Measurements from ENCODE around the gene PLA2G6. TPM values are rescaled to one million over a fixed set of nuclear protein-coding genes. Genes with fewer than 3 reads are reported as not detected.

The PLA2G6 gene
- total RNA-seq, 1 experiment from 2014 or later = 39.8 TPM

- Histone ChIP-seq H3K4me3 (no peak overlapping the region), H3K36me3 (ENCODE audit: low read depth) (peaks cover 25% of the 10 kb centered on the region), H3K9me3 (ENCODE audit: insufficient read depth, low read depth) (no peaks in the 10 kb centered on the region), H2AFZ (no peak overlapping the region), H3K9me2 (ENCODE audit: insufficient read depth) (no peaks in the 10 kb centered on the region), H4K20me1 (ENCODE audit: insufficient read depth) (no peaks in the 10 kb centered on the region; the same call in 1 of the 2 replicates), H3K27ac (no peak overlapping the region), H3F3A (ENCODE audit: insufficient read depth, low read depth) (no peaks in the 10 kb centered on the region), H3K4me2 (no peak overlapping the region), H3K4me1 (replicated peaks; ENCODE audit: insufficient read depth) (no peaks in the 10 kb centered on the region), H3K79me2 (ENCODE audit: low read depth) (no peaks in the 10 kb centered on the region), H3K27me3 (ENCODE audit: insufficient read depth, low read depth) (no peaks in the 10 kb centered on the region)
- intact Hi-C loops (cut with micrococcal nuclease; ENCODE audit: unreplicated experiment) = no loop called here
- ChIA-PET POLR2A (ENCODE audit: unreplicated experiment) (no interaction called here), CTCF (interaction anchor here (0.6 kb wide), 1 partner anchor 394 kb away, joined by 12 read pairs; no protein-coding TSS in a partner anchor)
- no TSS peak for BruUV-seq (replicated peaks)
- no peak for DNase-seq
- TF ChIP-seq, protein P1, sequence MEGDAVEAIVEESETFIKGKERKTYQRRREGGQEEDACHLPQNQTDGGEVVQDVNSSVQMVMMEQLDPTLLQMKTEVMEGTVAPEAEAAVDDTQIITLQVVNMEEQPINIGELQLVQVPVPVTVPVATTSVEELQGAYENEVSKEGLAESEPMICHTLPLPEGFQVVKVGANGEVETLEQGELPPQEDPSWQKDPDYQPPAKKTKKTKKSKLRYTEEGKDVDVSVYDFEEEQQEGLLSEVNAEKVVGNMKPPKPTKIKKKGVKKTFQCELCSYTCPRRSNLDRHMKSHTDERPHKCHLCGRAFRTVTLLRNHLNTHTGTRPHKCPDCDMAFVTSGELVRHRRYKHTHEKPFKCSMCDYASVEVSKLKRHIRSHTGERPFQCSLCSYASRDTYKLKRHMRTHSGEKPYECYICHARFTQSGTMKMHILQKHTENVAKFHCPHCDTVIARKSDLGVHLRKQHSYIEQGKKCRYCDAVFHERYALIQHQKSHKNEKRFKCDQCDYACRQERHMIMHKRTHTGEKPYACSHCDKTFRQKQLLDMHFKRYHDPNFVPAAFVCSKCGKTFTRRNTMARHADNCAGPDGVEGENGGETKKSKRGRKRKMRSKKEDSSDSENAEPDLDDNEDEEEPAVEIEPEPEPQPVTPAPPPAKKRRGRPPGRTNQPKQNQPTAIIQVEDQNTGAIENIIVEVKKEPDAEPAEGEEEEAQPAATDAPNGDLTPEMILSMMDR (conservative IDR thresholded peaks at IDR 0.05) = no peak
- TF ChIP-seq EZH2 (IDR thresholded peaks at IDR 0.05; ENCODE audit: low read depth) = no peak
These were observed 111.2 kb downstream of the PLA2G6 start for GRCh38 chr22:38070250-38070921.

GRCh38 chr22:38069372-38070249, 112.0 kb downstream of the PLA2G6 start:
- H3K4me2 ChIP-seq = no peak overlapping the region
- CTCF ChIA-PET = no interaction called here
- DNase-seq = no peak
- no peaks in the 10 kb centered on the region for H3K4me1 ChIP-seq (replicated peaks; ENCODE audit: insufficient read depth)
- no peaks in the 10 kb centered on the region for H3K27me3 ChIP-seq (ENCODE audit: insufficient read depth, low read depth)
- H4K20me1 ChIP-seq (ENCODE audit: insufficient read depth) = no peaks in the 10 kb centered on the region; the same call in 1 of the 2 replicates
- no peak overlapping the region for H2AFZ ChIP-seq
- TF ChIP-seq, protein P1 (conservative IDR thresholded peaks at IDR 0.05) = peak; percentile 51
- no peak for TF ChIP-seq EZH2 (IDR thresholded peaks at IDR 0.05; ENCODE audit: low read depth)
- H3K36me3 ChIP-seq (ENCODE audit: low read depth) = peaks cover 25% of the 10 kb centered on the region
- no peaks in the 10 kb centered on the region for H3F3A ChIP-seq (ENCODE audit: insufficient read depth, low read depth)
- intact Hi-C loops (cut with micrococcal nuclease; ENCODE audit: unreplicated experiment) = no loop called here
- H3K4me3 ChIP-seq = no peak overlapping the region
- no peaks in the 10 kb centered on the region for H3K9me2 ChIP-seq (ENCODE audit: insufficient read depth)
- H3K9me3 ChIP-seq (ENCODE audit: insufficient read depth, low read depth) = no peaks in the 10 kb centered on the region
- no TSS peak for BruUV-seq (replicated peaks)
- POLR2A ChIA-PET (ENCODE audit: unreplicated experiment) = no interaction called here
- no peaks in the 10 kb centered on the region for H3K79me2 ChIP-seq (ENCODE audit: low read depth)
- no peak overlapping the region for H3K27ac ChIP-seq

DNA sequence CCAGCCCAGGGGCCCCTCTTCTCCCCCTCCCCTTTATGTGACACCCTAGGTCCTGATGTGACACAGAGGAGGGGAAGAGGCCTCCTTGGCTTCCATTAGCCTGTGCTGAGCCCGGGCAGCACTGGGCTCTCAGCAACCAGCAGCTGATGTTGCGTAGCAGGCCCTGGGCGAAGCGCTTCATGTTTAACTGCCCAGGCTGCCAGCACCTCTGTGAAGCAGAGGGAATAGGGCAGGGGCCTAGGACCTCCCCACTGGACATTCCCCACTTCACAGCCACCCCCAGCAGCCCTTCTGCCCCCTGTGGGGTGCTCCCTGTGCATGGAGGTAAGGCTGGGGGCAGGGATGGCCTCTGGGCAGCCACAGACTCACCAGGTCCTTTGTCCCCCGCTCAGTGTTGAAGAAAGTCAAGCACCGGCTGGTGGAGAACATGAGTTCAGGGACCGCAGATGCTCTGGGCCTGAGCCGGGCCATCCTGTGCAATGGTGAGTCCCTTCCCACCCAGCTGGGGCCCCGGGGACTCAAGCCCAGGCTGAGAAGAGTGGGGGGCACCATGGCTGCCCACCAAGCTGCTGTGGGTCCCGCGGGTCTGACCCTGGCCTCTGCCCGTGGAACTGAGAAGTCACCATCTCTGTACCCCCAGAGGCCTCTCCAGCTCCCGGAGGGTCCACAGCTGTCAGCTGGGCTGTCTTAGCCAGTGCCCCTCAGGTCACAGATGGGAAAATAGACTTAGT, 112.8 kb downstream of the PLA2G6 start:
- no peak overlapping the region for H2AFZ ChIP-seq
- no peak for DNase-seq
- H3K36me3 ChIP-seq (ENCODE audit: low read depth) = peaks cover 25% of the 10 kb centered on the region
- ChIA-PET CTCF (interaction anchor here (0.5 kb wide), 1 partner anchor 68 kb away, joined by 3 read pairs; no protein-coding TSS in a partner anchor), POLR2A (ENCODE audit: unreplicated experiment) (no interaction called here)
- no peaks in the 10 kb centered on the region; the same call in 1 of the 2 replicates for H4K20me1 ChIP-seq (ENCODE audit: insufficient read depth)
- no peaks in the 10 kb centered on the region for H3F3A ChIP-seq (ENCODE audit: insufficient read depth, low read depth)
- no peaks in the 10 kb centered on the region for H3K9me3 ChIP-seq (ENCODE audit: insufficient read depth, low read depth)
- intact Hi-C loops (cut with micrococcal nuclease; ENCODE audit: unreplicated experiment) = no loop called here
- H3K79me2 ChIP-seq (ENCODE audit: low read depth) = no peaks in the 10 kb centered on the region
- no peak overlapping the region for H3K4me2 ChIP-seq
- H3K9me2 ChIP-seq (ENCODE audit: insufficient read depth) = no peaks in the 10 kb centered on the region
- no peak overlapping the region for H3K27ac ChIP-seq
- no peaks in the 10 kb centered on the region for H3K4me1 ChIP-seq (replicated peaks; ENCODE audit: insufficient read depth)
- no TSS peak for BruUV-seq (replicated peaks)
- no peak overlapping the region for H3K4me3 ChIP-seq
- H3K27me3 ChIP-seq (ENCODE audit: insufficient read depth, low read depth) = no peaks in the 10 kb centered on the region
- TF ChIP-seq, protein P1 (conservative IDR thresholded peaks at IDR 0.05) = no peak
- no peak for TF ChIP-seq EZH2 (IDR thresholded peaks at IDR 0.05; ENCODE audit: low read depth)
